OCI-LY3 (cell line): Measurements from ENCODE around the gene EXOC4.

ENCODE experiments used
- H2AFZ ChIP-seq: fragments of 200-600, 300-600 bp; shearing (Covaris generic); 2 replicates; pipeline ENCODE4 v1.6.0; 2014; ENCODE audit warnings: antibody characterized with exemption, low read depth, low read length
- H3K27ac ChIP-seq: fragments of 200-600, 300-600 bp; sonication (generic); 2 replicates; pipeline ENCODE4 v1.5.1; 2014; ENCODE audit warnings: mild to moderate bottlenecking, low read length, moderate library complexity, mixed read lengths
- H3K27me3 ChIP-seq: fragments of 200-600, 300-600 bp; sonication (generic); 2 replicates; pipeline ENCODE4 v1.6.1; 2014; ENCODE audit warnings: low read depth, low read length, mixed read lengths
- H3K36me3 ChIP-seq: fragments of 200-600, 300-600 bp; sonication (generic); replicated peaks from 2 replicates; pipeline ENCODE3; 2014; ENCODE audit warnings: low read depth, low read length, mixed read lengths
- H3K4me1 ChIP-seq: fragments of 300-600, 200-600 bp; sonication (generic); 2 replicates; pipeline ENCODE4 v1.6.1; 2014; ENCODE audit warnings: low read length, mixed read lengths
- H3K4me2 ChIP-seq: fragments of 200-600, 300-600 bp; sonication (generic); 2 replicates; pipeline ENCODE4 v1.6.1; 2014; ENCODE audit warnings: low read length, mixed read lengths
- H3K4me3 ChIP-seq: fragments of 300-600, 200-600 bp; sonication (generic); 2 replicates; pipeline ENCODE4 v1.5.1; 2014; ENCODE audit warnings: antibody characterized with exemption, mild to moderate bottlenecking, low read length, moderate library complexity
- H3K79me2 ChIP-seq: fragments of 300-600, 200-600 bp; shearing (Covaris generic); 2 replicates; pipeline ENCODE4 v1.6.1; 2014; ENCODE audit warnings: mild to moderate bottlenecking, low read length, mixed read lengths
- H3K9ac ChIP-seq: fragments of 300-600, 200-600 bp; shearing (Covaris generic); 2 replicates; pipeline ENCODE4 v1.6.0; 2014; ENCODE audit warnings: mild to moderate bottlenecking, low read length, moderate library complexity
- H3K9me3 ChIP-seq: fragments of 200-600, 300-600 bp; shearing (Covaris generic); 2 replicates; pipeline ENCODE4 v1.6.1; 2014; ENCODE audit warnings: low read length, mixed read lengths; ENCODE audit not compliant: insufficient read depth
- H4K20me1 ChIP-seq: fragments of 200-600, 300-600 bp; sonication (generic); 2 replicates; pipeline ENCODE4 v1.6.1; 2016; ENCODE audit warnings: low read length, mixed read lengths; ENCODE audit not compliant: insufficient read depth
- EZH2phosphoT487 ChIP-seq: fragments of 200-600 bp; shearing (Covaris generic); IDR thresholded peaks from 2 replicates; pipeline ENCODE4 v1.6.1; 2018; ENCODE audit warnings: antibody characterized with exemption, mixed run types, low read depth
- TF ChIP-seq, protein P1 (sequence below): fragments of 200-600, 300-600 bp; sonication (generic); IDR thresholded peaks from 2 replicates; pipeline ENCODE4 v1.5.1; 2014; ENCODE audit warnings: antibody characterized with exemption, low read length, low read depth

Gene EXOC4

DNA sequence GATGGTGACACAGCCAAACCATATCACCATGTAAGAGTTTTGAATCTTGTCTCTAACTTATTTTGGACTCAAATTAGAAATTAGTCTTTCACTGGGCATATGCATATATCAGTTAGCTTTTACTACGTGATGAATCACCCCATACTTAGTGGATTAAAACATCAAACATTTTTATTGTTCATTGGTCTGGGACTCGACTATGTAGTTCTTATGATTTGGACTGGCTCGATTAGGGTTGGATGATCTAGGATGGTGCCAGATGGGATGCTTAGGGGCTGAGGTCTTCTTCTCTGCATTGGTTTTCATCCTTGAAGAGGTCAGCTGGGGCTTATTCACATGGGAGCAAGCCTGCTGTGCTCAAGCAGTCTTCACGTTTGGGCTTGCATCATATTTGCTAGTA lies 264.9 kb downstream of the EXOC4 start:
- H3K36me3 ChIP-seq = no peaks in the 10 kb centered on the region
- H3K27ac ChIP-seq = no peak overlapping the region
- no peaks in the 10 kb centered on the region for H3K27me3 ChIP-seq
- H3K4me3 ChIP-seq = no peak overlapping the region
- H3K79me2 ChIP-seq = no peaks in the 10 kb centered on the region
- H3K9me3 ChIP-seq = no peaks in the 10 kb centered on the region
- H4K20me1 ChIP-seq = no peaks in the 10 kb centered on the region; the same call in 1 of the 2 replicates
- TF ChIP-seq, protein P1, sequence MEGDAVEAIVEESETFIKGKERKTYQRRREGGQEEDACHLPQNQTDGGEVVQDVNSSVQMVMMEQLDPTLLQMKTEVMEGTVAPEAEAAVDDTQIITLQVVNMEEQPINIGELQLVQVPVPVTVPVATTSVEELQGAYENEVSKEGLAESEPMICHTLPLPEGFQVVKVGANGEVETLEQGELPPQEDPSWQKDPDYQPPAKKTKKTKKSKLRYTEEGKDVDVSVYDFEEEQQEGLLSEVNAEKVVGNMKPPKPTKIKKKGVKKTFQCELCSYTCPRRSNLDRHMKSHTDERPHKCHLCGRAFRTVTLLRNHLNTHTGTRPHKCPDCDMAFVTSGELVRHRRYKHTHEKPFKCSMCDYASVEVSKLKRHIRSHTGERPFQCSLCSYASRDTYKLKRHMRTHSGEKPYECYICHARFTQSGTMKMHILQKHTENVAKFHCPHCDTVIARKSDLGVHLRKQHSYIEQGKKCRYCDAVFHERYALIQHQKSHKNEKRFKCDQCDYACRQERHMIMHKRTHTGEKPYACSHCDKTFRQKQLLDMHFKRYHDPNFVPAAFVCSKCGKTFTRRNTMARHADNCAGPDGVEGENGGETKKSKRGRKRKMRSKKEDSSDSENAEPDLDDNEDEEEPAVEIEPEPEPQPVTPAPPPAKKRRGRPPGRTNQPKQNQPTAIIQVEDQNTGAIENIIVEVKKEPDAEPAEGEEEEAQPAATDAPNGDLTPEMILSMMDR = no peak
- no peak for TF ChIP-seq EZH2phosphoT487
- no peak overlapping the region for H3K9ac ChIP-seq
- H3K4me1 ChIP-seq = no peaks in the 10 kb centered on the region
- no peak overlapping the region for H2AFZ ChIP-seq
- H3K4me2 ChIP-seq = no peak overlapping the region

DNA sequence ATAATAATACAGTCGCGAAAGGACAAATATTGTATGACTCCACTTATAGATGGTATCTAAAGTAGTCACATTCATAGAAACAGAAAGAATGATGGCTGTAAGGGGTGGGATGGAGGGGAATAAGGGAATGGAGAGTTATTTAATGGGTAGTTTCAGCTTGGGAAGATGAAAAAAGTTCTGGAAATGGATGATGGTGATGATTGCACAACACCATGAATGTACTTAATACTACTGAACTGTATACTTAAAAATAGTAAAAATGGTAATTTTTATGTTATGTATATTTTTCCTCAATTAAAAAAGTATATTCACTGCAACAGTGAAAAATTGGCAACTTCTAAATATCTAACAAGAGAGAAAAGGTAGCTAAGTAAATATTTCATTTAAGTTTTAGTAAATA lies 265.8 kb downstream of the EXOC4 start:
- Histone ChIP-seq H3K9me3 (no peaks in the 10 kb centered on the region), H3K79me2 (no peaks in the 10 kb centered on the region), H4K20me1 (no peaks in the 10 kb centered on the region; the same call in 1 of the 2 replicates), H3K4me3 (no peak overlapping the region), H2AFZ (no peak overlapping the region), H3K27me3 (no peaks in the 10 kb centered on the region), H3K9ac (no peak overlapping the region), H3K4me1 (no peaks in the 10 kb centered on the region), H3K36me3 (no peaks in the 10 kb centered on the region), H3K27ac (no peak overlapping the region), H3K4me2 (no peak overlapping the region)
- TF ChIP-seq EZH2phosphoT487 = no peak
- TF ChIP-seq, protein P1 = no peak

DNA sequence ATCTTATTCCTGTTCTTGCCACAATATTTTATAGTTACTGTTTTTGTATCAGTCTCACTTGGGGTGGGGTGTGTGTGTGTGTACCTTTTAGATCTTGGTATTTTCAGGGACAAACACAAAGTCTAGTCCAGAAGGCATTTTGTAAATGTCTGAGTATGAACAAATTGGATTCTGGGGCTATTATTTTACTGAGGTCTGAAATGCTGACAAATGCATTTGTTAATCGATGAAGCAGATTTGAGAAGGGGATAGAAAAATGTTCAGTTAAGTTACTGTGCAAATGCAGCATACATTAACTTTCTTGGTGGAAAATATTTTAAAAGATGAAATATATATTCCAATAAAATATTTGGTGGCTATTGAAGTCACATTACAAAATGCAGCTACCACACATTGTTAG lies 267.4 kb downstream of the EXOC4 start:
- no peak overlapping the region for H3K27ac ChIP-seq
- no peak overlapping the region for H3K4me2 ChIP-seq
- H3K4me1 ChIP-seq = no peaks in the 10 kb centered on the region
- H3K9ac ChIP-seq = no peak overlapping the region
- H3K36me3 ChIP-seq = no peaks in the 10 kb centered on the region
- H2AFZ ChIP-seq = no peak overlapping the region
- no peak overlapping the region for H3K4me3 ChIP-seq
- H3K79me2 ChIP-seq = no peaks in the 10 kb centered on the region
- TF ChIP-seq EZH2phosphoT487 = no peak
- TF ChIP-seq, protein P1 = no peak
- H4K20me1 ChIP-seq = no peaks in the 10 kb centered on the region; the same call in 1 of the 2 replicates
- H3K9me3 ChIP-seq = no peaks in the 10 kb centered on the region
- H3K27me3 ChIP-seq = no peaks in the 10 kb centered on the region

DNA sequence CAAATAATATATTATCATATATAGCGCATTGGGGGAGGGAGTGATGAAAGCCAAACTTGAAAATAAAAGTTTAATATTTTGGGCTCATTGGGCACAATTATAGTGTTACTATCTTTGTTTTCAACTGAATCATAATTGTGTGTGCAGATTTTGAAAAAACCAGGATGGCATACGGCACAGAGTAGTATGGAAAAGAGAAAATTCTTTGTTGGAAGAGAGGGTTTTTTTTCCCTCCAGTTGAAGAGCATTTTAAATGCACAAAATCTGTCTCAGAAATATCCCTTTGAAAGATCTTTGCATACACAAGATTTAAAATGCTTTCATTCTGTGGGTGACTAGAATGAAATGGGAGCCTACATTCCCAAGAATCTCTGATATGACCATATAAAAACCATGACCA lies 269.6 kb downstream of the EXOC4 start:
- Histone ChIP-seq H4K20me1 (no peaks in the 10 kb centered on the region), H3K4me2 (no peak overlapping the region), H3K27ac (no peak overlapping the region), H3K4me3 (no peak overlapping the region), H3K79me2 (no peaks in the 10 kb centered on the region), H3K9ac (no peak overlapping the region), H3K27me3 (no peaks in the 10 kb centered on the region), H3K36me3 (no peaks in the 10 kb centered on the region), H3K4me1 (0 out of 2 replicates have a peak, but pooled peaks cover under 1% of the 10 kb centered on the region), H2AFZ (no peak overlapping the region), H3K9me3 (no peaks in the 10 kb centered on the region)
- TF ChIP-seq EZH2phosphoT487 = no peak
